Measurements from ENCODE around the gene PCK2.

The PCK2 gene

DNA sequence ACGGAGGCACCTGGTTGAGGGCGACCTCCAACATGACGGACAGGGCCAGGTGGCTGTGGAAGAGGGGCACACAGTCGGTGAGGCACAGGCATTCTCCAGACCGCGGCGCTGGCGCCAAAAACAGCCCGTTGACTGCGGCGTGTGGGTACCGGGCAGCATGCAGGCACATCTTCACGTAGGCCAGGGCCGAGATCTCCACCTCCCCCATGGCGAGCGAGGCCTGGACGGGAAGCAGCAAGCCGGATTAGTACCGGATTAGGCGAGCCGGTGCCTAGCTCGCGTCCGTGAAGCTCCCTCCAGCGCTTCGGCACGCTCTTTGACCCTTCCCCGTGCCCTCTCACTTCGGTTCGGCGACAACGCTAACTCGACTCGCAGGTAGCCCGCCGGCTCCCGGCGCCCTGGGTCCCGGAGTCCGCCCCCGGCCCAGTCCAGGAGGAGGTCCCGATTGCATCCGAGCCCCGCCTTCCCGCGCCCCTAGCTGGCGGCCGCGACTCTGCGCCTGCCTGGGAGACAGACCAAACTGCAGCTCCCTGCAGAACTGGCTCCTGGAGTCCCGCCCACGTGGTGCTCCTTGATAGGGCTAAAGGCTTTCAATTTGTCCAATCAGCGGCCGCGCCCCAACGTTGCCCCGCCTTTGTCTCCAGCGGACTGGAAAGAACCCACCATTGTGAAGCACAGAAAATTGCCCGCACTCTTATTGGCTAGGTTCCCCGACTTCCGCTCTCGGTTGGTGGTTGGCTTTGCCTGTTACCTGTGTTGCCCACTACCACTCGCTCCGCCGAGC is 47.2 kb downstream of the PCK2 start, which contains the start of gene EMC9:
Gene EMC9, minus strand, starts transcription at position 495 of the 784 bp plus-strand sequence. Its CDS starts 287 bp downstream, at position 208.
- peak; percentile 99 for DNase-seq

DNA sequence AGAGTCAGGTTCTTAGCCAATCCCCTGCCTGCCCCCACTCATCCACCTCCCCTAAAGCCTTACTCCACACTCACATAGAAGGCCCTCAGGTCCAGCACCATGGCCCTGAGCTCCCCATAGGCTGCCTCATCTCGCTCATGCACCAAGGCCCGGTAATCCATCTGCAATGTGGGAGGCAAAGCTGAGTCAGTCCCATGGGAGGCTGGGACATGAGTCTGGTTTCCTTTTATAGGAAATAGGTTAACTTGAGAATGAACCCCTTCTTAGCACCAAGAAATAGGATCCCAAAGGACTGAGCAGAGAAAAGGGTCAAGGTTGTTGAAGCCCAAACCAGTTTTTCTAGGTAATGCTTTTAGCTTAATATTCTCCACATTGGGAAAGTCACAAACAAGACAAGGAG is 49.4 kb downstream of the PCK2 start:
- no peak for DNase-seq

DNA sequence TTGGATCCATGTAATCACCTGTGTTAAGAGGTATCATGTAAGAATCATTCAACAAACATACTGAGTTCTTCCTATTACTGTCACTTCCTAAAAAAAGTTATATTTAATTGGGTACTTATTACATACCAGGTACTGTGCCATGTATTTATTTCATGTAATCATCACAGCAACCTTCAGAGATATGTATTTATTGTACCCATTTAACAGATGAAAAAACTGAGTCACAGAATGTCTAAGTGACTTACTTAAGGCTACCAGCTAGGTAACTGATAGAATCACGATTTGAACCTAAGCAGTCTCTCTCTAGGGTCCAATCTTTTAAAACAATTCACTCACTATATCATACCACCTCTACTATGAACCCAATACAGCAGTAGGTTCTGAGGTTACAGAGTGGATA is 50.3 kb downstream of the PCK2 start:
- DNase-seq = no peak

DNA sequence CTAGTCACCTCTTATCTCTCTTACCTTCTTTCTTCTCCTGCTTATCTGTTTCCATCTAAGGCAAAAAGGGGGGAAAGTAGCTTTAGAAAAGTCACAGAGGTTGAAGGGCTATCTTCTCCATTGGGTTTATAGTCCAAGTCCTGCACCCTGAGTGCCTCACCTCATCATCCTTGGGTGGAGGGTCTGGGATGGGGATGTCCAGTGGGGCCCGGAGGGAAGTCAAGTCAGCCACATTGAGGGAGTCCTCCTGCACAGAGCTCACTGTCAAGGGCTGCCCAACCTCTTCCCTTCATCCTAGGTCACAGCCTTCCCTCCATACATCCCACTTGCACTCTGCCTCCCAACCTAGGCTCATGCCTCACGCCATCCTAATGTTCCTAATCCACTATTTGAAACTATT is 51.1 kb downstream of the PCK2 start:
- DNase-seq = no peak

DNA sequence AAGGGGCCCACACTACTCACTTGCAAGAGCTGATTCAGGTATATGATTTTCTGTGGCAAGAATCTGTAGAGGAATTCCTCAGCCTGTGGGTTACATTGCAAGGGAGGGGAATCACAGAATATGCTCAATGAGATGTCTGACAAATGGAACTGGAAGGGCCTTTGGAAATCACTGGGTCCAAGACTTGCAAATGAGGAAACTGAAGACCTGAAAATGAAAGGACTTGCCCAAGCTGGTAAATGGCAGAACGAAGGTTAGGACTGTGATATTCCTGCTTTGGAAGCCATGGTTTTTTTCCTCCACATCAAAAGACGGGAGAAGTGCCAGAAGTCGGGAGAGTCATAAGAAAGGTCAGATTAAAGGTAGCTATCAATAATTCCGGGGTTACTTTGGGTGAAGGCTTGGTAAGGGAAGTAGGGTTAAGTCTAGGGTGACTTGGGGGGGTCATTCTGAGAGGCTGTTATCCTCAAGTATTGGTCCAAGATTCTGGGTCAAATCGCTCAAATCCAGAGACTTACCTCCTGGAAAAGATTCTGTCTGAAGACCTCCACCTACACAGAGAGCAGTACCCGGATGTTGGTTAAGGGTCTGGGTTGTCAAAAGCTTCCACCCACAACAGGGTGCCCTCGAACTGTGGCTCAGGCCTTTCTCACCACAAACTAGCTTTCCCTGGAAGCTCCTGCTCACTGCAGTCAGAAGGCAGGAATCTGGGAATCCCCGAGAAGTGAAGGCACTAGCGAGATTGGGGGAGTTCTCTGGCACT is 51.8 kb downstream of the PCK2 start:
- DNase-seq = no peak

DNA sequence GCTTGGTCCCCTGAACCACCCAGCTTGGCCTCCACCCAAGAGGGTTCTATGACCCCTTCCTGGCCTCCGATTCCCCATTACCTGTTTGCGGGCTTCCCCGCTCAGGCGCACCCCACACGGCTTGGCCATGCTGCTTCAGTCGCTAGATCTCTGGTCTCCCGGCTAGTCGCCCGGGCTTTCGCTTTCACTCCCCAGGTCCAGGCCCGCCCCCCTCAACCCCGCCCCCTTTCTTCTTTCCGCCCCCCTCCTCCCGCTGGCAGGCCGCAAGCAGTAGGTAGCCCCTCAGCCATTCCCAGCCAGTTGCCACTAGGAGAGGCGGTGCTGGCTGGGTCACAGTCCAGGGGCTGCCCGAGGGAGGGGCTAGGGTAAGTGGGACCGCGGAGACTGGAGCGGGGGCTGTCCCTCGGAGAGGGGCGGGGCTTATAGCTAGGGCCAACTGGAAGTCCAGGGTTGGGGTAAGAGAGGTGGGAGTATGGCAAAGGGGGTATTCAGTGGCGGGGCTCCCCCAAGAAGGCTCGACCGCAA is 52.4 kb downstream of the PCK2 start, which contains the start of gene PSME2:
Gene PSME2, minus strand, starts transcription at position 158 of the 525 bp plus-strand sequence. Its CDS starts 29 bp downstream, at position 129.
- peak; percentile 93 to 95 for DNase-seq

DNA sequence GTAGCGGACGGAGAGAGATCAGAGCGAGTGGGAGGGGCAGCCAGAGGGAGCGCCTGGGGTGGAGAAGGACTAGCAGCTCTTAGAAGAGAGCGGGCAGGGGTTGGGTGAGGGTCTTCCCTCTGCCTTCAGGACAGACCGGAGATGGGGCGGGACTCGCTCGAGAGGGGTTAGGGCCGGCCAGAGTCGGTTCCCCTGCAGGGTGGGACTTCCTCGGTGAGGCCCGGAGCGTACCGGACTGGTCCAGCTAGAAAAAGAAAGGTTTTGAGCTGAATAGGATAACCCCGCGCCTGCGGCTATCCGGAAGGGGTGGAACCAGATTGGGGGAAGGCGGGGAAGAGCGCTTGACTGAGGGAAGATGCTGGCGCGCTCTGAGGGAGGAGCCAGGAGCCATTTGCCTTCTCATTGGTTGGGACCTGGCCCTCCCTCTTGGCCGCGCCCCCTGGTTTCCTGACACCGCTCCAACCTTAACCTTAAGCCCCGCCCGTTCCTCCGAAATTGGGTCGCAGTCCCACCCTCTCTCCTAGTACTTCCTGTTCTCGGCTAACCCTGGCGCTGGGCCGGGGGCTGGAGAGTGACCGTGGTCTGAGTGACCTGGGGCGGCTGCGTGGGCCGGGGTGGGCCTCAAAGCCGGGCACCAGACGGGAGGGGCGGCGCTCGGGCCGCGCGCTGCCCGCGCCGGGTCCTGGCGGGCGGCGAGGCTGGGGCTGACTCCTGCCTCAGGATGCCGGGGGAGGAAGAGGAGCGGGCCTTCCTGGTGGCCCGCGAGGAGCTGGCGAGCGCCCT is 53.1 kb downstream of the PCK2 start, which contains the start of gene RNF31:
Gene RNF31, plus strand, starts transcription at position 521 of the 783 bp plus-strand sequence. Its CDS starts 201 bp downstream, at position 722.
- peak; percentile 94 to 95 for DNase-seq

DNA sequence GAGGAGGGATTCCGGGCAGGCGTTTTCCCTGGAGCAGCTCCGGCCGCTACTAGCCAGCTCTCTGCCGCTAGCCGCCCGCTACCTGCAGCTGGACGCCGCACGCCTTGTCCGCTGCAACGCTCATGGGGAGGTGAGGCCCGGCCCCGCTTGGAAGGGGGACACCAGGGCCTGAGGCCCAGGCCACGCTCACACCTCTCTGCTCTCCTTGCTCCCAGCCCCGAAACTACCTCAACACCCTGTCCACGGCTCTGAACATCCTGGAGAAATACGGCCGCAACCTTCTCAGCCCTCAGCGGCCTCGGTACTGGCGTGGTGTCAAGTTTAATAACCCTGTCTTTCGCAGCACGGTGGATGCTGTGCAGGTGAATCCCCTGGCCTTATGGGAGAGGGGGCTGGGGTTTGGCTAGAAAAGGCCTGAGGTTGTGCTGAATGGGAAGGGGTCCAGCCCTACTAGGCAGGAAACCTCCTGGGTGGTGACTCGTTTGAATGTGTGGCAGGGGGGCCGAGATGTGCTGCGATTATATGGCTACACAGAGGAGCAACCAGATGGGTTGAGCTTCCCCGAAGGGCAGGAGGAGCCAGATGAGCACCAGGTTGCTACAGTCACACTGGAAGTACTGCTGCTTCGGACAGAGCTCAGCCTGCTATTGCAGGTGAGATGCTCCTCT is 53.8 kb downstream of the PCK2 start:
- DNase-seq = no peak

DNA sequence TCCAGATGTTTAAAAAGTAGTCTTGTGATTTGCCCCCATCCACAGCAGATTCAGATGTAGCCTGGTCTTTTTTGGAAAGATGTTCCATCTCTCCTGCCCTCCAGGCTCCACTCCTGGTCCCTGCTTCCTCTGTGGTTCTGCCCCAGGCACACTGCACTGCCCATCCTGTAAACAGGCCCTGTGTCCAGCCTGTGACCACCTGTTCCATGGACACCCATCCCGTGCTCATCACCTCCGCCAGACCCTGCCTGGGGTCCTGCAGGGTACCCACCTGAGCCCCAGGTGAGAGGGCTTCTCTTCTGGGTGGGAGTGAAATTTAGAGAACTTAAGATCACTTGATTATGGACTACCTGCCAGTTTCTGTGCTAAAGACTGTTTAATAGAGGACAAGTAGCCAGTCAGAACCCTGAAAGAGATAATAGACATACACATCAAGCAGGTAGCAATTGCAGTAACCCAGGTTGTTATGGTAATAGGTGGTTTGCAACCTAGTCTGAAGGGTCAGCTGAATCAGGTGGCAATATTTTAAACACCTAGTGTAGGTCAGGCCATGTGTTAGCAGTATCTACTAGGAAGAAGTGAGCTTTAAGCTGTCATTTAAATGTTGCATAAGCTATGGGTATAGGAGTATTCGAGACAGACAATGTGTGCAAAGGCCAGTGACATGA is 55.3 kb downstream of the PCK2 start:
- DNase-seq = no peak

DNA sequence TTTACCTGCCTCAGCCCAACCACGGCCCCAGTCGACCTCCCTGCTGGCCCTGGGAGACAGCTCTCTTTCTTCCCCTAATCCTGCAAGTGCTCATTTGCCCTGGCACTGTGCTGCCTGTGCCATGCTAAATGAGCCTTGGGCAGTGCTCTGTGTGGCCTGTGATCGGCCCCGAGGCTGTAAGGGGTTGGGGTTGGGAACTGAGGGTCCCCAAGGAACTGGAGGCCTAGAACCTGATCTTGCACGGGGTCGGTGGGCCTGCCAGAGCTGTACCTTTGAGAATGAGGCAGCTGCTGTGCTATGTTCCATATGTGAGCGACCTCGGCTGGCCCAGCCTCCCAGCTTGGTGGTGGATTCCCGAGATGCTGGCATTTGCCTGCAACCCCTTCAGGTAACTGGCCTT is 56.0 kb downstream of the PCK2 start:
- DNase-seq = no peak

DNA sequence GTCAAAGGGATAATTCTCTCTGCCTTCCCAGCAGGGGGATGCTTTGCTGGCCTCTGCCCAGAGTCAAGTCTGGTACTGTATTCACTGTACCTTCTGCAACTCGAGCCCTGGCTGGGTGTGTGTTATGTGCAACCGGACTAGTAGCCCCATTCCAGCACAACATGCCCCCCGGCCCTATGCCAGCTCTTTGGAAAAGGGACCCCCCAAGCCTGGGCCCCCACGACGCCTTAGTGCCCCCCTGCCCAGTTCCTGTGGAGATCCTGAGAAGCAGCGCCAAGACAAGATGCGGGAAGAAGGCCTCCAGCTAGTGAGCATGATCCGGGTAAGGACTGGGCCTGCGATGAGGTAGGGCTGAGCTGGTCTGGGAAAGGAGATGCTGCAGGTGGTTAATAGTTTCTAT is 56.5 kb downstream of the PCK2 start:
- no peak for DNase-seq

DNA sequence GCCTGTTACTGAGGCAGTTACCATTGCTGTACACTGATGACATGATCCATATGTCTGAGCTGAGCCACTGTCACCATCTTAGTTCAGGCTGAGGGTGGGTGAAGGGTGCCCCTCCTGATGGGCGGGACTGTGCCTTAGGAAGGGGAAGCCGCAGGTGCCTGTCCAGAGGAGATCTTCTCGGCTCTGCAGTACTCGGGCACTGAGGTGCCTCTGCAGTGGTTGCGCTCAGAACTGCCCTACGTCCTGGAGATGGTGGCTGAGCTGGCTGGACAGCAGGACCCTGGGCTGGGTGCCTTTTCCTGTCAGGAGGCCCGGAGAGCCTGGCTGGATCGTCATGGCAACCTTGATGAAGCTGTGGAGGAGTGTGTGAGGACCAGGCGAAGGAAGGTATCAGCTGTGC is 56.9 kb downstream of the PCK2 start:
- no peak for DNase-seq

DNA sequence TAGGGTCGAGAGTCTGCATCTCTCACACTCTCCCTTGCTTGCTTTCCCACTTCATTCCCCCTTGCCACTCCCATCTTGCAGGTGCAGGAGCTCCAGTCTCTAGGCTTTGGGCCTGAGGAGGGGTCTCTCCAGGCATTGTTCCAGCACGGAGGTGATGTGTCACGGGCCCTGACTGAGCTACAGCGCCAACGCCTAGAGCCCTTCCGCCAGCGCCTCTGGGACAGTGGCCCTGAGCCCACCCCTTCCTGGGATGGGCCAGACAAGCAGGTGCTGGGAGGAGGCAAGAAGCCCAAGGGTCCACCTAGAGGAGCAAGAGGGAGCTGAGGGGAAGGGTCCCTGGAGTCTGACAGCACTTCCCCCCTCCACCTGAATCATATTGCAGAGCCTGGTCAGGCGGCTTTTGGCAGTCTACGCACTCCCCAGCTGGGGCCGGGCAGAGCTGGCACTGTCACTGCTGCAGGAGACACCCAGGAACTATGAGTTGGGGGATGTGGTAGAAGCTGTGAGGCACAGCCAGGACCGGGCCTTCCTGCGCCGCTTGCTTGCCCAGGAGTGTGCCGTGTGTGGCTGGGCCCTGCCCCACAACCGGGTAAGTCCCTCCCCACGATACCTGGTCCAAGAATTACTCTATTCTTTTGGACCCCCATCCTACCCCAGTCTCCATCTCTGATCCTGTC is 57.4 kb downstream of the PCK2 start:
- DNase-seq = no peak

All from NCI-H1930 (cell line).